ENCODE results near the gene CCDC88C. TPM values are rescaled to one million over a fixed set of nuclear protein-coding genes. Genes with fewer than 3 reads are reported as not detected.

The CCDC88C gene, protein sequence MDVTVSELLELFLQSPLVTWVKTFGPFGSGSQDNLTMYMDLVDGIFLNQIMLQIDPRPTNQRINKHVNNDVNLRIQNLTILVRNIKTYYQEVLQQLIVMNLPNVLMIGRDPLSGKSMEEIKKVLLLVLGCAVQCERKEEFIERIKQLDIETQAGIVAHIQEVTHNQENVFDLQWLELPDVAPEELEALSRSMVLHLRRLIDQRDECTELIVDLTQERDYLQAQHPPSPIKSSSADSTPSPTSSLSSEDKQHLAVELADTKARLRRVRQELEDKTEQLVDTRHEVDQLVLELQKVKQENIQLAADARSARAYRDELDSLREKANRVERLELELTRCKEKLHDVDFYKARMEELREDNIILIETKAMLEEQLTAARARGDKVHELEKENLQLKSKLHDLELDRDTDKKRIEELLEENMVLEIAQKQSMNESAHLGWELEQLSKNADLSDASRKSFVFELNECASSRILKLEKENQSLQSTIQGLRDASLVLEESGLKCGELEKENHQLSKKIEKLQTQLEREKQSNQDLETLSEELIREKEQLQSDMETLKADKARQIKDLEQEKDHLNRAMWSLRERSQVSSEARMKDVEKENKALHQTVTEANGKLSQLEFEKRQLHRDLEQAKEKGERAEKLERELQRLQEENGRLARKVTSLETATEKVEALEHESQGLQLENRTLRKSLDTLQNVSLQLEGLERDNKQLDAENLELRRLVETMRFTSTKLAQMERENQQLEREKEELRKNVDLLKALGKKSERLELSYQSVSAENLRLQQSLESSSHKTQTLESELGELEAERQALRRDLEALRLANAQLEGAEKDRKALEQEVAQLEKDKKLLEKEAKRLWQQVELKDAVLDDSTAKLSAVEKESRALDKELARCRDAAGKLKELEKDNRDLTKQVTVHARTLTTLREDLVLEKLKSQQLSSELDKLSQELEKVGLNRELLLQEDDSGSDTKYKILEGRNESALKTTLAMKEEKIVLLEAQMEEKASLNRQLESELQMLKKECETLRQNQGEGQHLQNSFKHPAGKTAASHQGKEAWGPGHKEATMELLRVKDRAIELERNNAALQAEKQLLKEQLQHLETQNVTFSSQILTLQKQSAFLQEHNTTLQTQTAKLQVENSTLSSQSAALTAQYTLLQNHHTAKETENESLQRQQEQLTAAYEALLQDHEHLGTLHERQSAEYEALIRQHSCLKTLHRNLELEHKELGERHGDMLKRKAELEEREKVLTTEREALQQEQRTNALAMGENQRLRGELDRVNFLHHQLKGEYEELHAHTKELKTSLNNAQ (N-terminal part only)
- total RNA-seq (1 to 10 TPM; 2.2 to 6.2 (median 3.7) TPM), polyA plus RNA-seq (1 to 10 TPM; 1.5 to 6.5 (median 2.7) TPM)
- long read RNA-seq, donor 1 = 0 reads
- long read RNA-seq, donor 2 = 0 reads
- long read RNA-seq, donor 3 = 0 reads
- long read RNA-seq, donor 4 = 0 reads
- long read RNA-seq, donor 5, partial matches to known transcripts = 0 of 2 reads
- long read RNA-seq, donor 5, other reads (novel, unspliced or antisense) = 1 of 2 reads
- long read RNA-seq, donor 6 = 0 reads
- long read RNA-seq, donor 7 = 0 reads
- long read RNA-seq, donor 8 = 0 reads
- long read RNA-seq, donor 9 = 0 reads
- long read RNA-seq, donor 10 = 0 reads

DNA sequence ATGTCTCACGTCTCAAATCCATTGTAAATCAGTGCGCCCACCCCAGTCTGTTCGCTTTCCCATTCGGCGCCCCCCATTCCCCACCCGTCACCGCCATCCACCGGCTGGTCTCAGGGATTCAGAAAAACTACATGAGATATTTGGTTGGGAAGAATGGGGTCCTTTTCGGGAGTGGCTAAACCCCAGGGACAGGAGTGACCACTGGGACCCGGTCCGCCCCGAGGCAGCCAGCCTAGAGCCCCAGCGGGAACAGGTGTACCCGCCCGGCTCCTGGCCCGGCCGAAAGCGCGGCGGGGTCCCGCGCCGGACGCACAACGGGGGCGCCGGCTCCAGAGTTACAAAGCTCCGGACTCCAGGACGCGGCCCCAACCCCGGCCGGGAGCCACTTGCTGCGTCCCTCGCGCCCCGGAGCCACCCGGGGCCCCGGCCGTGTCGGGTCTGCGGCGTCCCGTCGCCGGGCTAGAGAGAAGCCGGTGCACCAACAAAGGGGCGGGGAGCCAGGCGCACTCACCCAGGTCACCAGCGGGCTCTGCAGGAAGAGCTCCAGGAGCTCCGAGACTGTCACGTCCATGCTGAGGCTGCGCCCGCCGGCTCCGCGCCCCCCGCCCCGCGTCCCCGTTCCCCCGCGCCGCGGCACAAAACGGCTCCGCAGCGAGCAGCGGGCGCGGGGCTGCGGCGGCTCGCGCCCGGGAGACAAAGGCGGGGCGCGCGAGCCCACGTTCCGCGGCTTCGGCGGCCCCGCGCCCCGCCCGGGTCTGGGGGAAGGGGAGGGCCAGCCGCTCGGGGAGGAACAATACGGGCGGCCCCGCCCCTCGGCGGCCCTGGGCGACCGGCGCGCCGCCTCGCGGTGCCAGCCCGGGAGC is at the start of gene CCDC88C:
CCDC88C (minus strand) TSS at position 701 of the 863 bp plus-strand sequence; CDS start at position 571, 130 bp downstream.
- peaks cover 8 to 18% of the 10 kb centered on the region in 2 donors for H3K4me1 ChIP-seq (replicated peaks in 1 of 2)
- DNase-seq = peak; percentile 54 to 71 (median 69)
- WGBS, 4 donors = 3 to 13% (median 7%) methylated on average over 17 to 103 of the region's 103 CpGs
- H3K36me3 ChIP-seq (replicated peaks in 1 of 2) = no peaks in the 10 kb centered on the region
- H3K4me3 ChIP-seq = peak within 1 kb of the TSS in 2 of 4 donors; percentile 29 to 81
- H3K27me3 ChIP-seq = no peaks in the 10 kb centered on the region
- intact Hi-C loops (cut with DNase I) = loop anchor here in 1 of 2 donors (5.0 kb wide), 1 partner anchor 95 kb away; no protein-coding TSS in a partner anchor
- TF ChIP-seq, protein P1, sequence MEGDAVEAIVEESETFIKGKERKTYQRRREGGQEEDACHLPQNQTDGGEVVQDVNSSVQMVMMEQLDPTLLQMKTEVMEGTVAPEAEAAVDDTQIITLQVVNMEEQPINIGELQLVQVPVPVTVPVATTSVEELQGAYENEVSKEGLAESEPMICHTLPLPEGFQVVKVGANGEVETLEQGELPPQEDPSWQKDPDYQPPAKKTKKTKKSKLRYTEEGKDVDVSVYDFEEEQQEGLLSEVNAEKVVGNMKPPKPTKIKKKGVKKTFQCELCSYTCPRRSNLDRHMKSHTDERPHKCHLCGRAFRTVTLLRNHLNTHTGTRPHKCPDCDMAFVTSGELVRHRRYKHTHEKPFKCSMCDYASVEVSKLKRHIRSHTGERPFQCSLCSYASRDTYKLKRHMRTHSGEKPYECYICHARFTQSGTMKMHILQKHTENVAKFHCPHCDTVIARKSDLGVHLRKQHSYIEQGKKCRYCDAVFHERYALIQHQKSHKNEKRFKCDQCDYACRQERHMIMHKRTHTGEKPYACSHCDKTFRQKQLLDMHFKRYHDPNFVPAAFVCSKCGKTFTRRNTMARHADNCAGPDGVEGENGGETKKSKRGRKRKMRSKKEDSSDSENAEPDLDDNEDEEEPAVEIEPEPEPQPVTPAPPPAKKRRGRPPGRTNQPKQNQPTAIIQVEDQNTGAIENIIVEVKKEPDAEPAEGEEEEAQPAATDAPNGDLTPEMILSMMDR (IDR thresholded peaks at IDR 0.05) = no peak
- no peak for TF ChIP-seq POLR2A (IDR thresholded peaks at IDR 0.05)
- H3K9me3 ChIP-seq (replicated peaks in 1 of 3) = no peaks in the 10 kb centered on the region
- peak within 1 kb of the TSS in 1 of 5 donors; percentile 22 for H3K27ac ChIP-seq

DNA sequence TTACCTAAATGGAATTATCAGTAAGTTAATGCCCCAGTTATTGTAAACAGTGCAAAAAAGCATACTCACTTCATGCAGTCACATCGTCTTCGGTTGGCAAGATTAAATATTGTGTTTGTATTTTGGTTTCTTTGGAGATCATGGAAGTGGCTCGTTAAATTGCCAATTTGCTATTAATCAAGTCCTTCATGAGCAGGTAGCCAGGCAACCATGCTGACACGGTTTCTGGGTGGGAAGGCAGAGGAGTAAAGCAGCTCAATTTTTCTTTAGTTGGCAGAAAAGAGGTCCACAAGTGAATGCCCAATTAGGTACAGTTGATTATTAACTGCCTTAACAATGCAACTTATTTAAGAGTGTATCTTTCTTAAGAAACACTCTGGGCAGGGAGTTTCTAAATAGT is 48.6 kb upstream of the CCDC88C start:
- peaks cover 1 to 73% of the 10 kb centered on the region in 2 donors for H3K36me3 ChIP-seq (replicated peaks in 1 of 2)
- no peak overlapping the region for H3K4me3 ChIP-seq
- no peaks in the 10 kb centered on the region for H3K4me1 ChIP-seq (replicated peaks in 1 of 2)
- intact Hi-C loops (cut with DNase I) = no loop called here
- H3K27ac ChIP-seq = no peak overlapping the region
- no peaks in the 10 kb centered on the region for H3K27me3 ChIP-seq
- H3K9me3 ChIP-seq (replicated peaks in 1 of 3) = no peaks in the 10 kb centered on the region
- WGBS, 4 donors = 56 to 67% (median 60%) methylated on average over 4 of the region's 4 CpGs
- no peak for TF ChIP-seq POLR2A (IDR thresholded peaks at IDR 0.05)
- TF ChIP-seq, protein P1 (IDR thresholded peaks at IDR 0.05) = no peak
- DNase-seq = no peak

DNA sequence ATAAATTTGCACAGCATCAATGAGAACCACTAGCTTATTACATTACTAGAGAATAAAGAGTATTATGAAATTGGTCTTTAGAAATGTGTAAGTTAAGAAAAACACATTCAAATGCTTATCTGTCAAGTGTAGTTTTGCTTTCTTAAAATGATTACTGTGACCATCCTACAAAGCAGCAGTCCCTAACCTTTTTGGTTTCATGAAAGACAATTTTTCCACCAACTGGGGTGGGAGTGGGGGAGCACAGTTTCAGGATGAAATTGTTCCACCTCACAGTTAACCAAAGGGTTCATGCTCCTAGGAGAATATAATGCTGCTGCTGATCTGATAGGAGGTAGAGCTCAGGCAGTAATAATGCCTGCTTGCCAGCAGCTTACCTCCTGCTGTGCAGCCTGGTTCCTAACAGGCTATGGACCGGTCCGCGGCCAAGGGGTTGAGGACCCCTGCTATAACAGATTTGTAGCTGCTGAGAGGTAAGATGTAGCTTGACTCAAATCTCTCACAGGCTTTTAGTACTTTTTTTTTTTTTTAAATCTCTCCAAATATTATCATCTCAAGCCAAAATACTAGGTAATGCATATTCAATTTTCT is 47.1 kb upstream of the CCDC88C start:
- H3K36me3 ChIP-seq (replicated peaks in 1 of 2) = peaks cover 4 to 74% of the 10 kb centered on the region in 2 donors
- 67 to 83% (median 75%) methylated on average over 3 of the region's 3 CpGs for WGBS, 4 donors

More for the DNA sequence above, 47.1 kb upstream of the CCDC88C start:
- H3K27ac ChIP-seq = no peak overlapping the region
- H3K9me3 ChIP-seq (replicated peaks in 1 of 3) = no peaks in the 10 kb centered on the region
- H3K4me3 ChIP-seq = no peak overlapping the region
- H3K4me1 ChIP-seq (replicated peaks in 1 of 2) = no peaks in the 10 kb centered on the region
- intact Hi-C loops (cut with DNase I) = no loop called here
- H3K27me3 ChIP-seq = no peaks in the 10 kb centered on the region
- TF ChIP-seq POLR2A (IDR thresholded peaks at IDR 0.05) = no peak
- TF ChIP-seq, protein P1 (IDR thresholded peaks at IDR 0.05) = no peak
- DNase-seq = no peak
